Measurements from ENCODE around the gene LRP2BP.
"Not testable (repeated sequence)": the region's sequence is repeated elsewhere in the genome, so short reads cannot be mapped to it uniquely, and the experiment has no call there.

The LRP2BP gene

DNA sequence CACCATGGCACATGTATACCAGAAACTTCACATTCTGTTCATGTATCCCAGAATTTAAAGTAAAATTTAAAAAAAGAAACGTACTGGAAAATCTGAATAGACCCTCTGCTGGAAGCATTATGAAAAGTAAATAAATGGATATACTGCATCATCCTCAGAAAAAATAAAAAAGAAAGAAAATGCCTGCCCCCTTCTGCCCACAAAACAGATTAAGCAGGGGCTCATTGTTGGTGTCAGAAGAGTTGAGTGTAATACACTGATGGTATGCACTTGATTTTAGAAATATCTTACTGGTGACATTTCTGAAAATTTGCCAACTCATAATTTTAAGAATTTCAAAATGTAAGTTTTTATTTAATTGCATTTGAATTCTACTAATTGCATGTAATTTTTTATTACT lies 77.8 kb downstream of the LRP2BP start:
- no peak overlapping the region for H3K9ac ChIP-seq
- peaks cover 60% of the 10 kb centered on the region for H3K36me3 ChIP-seq
- no peaks in the 10 kb centered on the region for H3K4me1 ChIP-seq

DNA sequence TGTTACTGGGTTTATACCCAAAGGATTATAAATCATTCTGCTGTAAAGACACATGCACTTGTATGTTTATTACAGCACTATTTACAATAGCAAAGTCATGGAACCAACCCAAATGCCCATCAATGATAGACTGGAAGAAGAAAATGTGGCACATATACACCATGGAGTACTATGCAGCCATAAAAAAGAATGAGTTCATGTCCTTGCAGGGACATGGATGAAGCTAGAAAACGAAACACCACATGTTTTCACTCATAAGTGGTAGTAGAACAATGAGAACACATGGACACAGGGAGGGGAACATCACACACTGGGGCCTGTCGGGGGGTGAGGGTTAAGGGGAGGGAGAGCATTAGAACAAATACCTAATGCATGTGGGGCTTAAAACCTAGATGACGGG lies 78.3 kb downstream of the LRP2BP start:
- H3K4me2 ChIP-seq, H3K27ac ChIP-seq, H4K20me1 ChIP-seq, H3K9ac ChIP-seq, H3K4me3 ChIP-seq, H3K9me3 ChIP-seq, H3K4me1 ChIP-seq, H3K27me3 ChIP-seq: not testable (repeated sequence)
- H3K36me3 ChIP-seq: peaks cover 64% of the 10 kb centered on the region

More for the DNA sequence above, 77.8 kb downstream of the LRP2BP start:
- peaks cover 3% of the 10 kb centered on the region; the same call in 1 of the 2 replicates for H3K9me3 ChIP-seq
- no peak overlapping the region for H3K4me3 ChIP-seq
- no peaks in the 10 kb centered on the region for H4K20me1 ChIP-seq
- H3K4me2 ChIP-seq: no peak overlapping the region
- H3K27ac ChIP-seq: no peak overlapping the region
- TF ChIP-seq Cebpa-rat (IDR thresholded peaks at IDR 0.05): no peak
- H3K27me3 ChIP-seq: no peaks in the 10 kb centered on the region
